Purkinje cell (primary cell): ENCODE results near the gene DCDC1. TPM values are rescaled to one million over a fixed set of nuclear protein-coding genes. Genes with fewer than 3 reads are reported as not detected.

Experiments used
- polyA plus RNA-seq: library from polyadenylated mRNA; unstranded; fragments of >200 nt; fragmentation: Nextera tagmentation; gene quantifications from 2 replicates; pipeline ENCODE4 v1.2.1, GENCODE V29; 2014

The DCDC1 gene
- polyA plus RNA-seq = 0.04 TPM in 1 of 2 replicates, not detected in the other

GRCh38 chr11:31369348-31370329, at the start of gene DCDC1, which contains the start of gene DNAJC24:
Gene DCDC1 (minus strand): TSS chr11:31369739. CDS start chr11:31328280, 41,459 bp downstream.
Gene DNAJC24 (plus strand): TSS chr11:31369860. CDS start chr11:31370749, 889 bp downstream.

Other genes with a start within 250 kb of the DCDC1 start
- 46.7 and 47.3 TPM in 2 replicates for gene DNAJC24, start 121 bp upstream of the DCDC1 start, polyA plus RNA-seq
- gene IMMP1L, start 139.9 kb upstream of the DCDC1 start, polyA plus RNA-seq = 238 and 294 TPM in 2 replicates
- gene ELP4, start 140.0 kb upstream of the DCDC1 start, polyA plus RNA-seq = 30.1 and 52.4 TPM in 2 replicates